SU-DHL-6 (cell line): ENCODE data around the gene KCNH6.

Source experiments
- EZH2phosphoT487 ChIP-seq: fragments of 200-600 bp; sonication (generic), shearing (Covaris generic); conservative IDR thresholded peaks from 2 replicates; pipeline ENCODE4 v1.6.1; 2018; ENCODE audit warnings: mild to moderate bottlenecking, antibody characterized with exemption, low read length, moderate library complexity, mixed read lengths
- TF ChIP-seq, protein P1 (sequence below): fragments of 200-600 bp; sonication (generic); IDR thresholded peaks from one replicate; pipeline ENCODE4 v1.5.1; 2017; ENCODE audit warnings: antibody characterized with exemption, mild to moderate bottlenecking, low read length, moderate library complexity; ENCODE audit not compliant: insufficient read depth, poor library complexity, severe bottlenecking

DNA sequence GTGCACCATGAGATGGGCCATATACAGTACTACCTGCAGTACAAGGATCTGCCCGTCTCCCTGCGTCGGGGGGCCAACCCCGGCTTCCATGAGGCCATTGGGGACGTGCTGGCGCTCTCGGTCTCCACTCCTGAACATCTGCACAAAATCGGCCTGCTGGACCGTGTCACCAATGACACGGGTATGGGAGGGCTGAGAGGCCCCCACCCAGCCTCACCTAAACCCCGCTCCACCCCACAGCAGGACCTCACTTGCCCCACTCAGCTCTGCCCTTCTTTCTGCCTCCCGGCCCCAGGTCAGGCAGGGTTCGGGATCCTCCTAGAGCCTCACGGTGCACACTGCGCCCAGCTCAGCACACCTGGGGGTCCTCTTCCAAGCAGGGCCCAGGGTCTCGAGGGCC lies 40.6 kb upstream of the KCNH6 start:
- TF ChIP-seq, protein P1, sequence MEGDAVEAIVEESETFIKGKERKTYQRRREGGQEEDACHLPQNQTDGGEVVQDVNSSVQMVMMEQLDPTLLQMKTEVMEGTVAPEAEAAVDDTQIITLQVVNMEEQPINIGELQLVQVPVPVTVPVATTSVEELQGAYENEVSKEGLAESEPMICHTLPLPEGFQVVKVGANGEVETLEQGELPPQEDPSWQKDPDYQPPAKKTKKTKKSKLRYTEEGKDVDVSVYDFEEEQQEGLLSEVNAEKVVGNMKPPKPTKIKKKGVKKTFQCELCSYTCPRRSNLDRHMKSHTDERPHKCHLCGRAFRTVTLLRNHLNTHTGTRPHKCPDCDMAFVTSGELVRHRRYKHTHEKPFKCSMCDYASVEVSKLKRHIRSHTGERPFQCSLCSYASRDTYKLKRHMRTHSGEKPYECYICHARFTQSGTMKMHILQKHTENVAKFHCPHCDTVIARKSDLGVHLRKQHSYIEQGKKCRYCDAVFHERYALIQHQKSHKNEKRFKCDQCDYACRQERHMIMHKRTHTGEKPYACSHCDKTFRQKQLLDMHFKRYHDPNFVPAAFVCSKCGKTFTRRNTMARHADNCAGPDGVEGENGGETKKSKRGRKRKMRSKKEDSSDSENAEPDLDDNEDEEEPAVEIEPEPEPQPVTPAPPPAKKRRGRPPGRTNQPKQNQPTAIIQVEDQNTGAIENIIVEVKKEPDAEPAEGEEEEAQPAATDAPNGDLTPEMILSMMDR, result no peak
- no peak for TF ChIP-seq EZH2phosphoT487
